Measurements from ENCODE around the gene RABGAP1L.

The RABGAP1L gene

GRCh38 chr1:174726167-174726879, 567.0 kb downstream of the RABGAP1L start:
- H3K4me3 ChIP-seq (ENCODE audit: low read length): no peak overlapping the region
- DNase-seq (ENCODE audit: low read depth): peak; percentile 7
- peak; percentile 50 for TF ChIP-seq CTCF (conservative IDR thresholded peaks at IDR 0.05; ENCODE audit: low read depth, low read length)

GRCh38 chr1:174726880-174727585, 567.7 kb downstream of the RABGAP1L start:
- DNase-seq (ENCODE audit: low read depth): no peak
- no peak overlapping the region for H3K4me3 ChIP-seq (ENCODE audit: low read length)
- TF ChIP-seq CTCF (conservative IDR thresholded peaks at IDR 0.05; ENCODE audit: low read depth, low read length): no peak

- no peak for TF ChIP-seq CTCF (conservative IDR thresholded peaks at IDR 0.05; ENCODE audit: low read depth, low read length)
- no peak for DNase-seq (ENCODE audit: low read depth)
- no peak overlapping the region for H3K4me3 ChIP-seq (ENCODE audit: low read length)
These were observed 575.0 kb downstream of the RABGAP1L start for GRCh38 chr1:174734270-174734669.

- no peak overlapping the region for H3K4me3 ChIP-seq (ENCODE audit: low read length)
- TF ChIP-seq CTCF (conservative IDR thresholded peaks at IDR 0.05; ENCODE audit: low read depth, low read length): no peak
- DNase-seq (ENCODE audit: low read depth): no peak
These were observed 577.5 kb downstream of the RABGAP1L start for GRCh38 chr1:174736831-174737230.

GRCh38 chr1:174740249-174740968, 581.1 kb downstream of the RABGAP1L start:
- TF ChIP-seq CTCF (conservative IDR thresholded peaks at IDR 0.05; ENCODE audit: low read depth, low read length): no peak
- H3K4me3 ChIP-seq (ENCODE audit: low read length): no peak overlapping the region
- no peak for DNase-seq (ENCODE audit: low read depth)

GRCh38 chr1:174742805-174743653, 583.7 kb downstream of the RABGAP1L start:
- TF ChIP-seq CTCF (conservative IDR thresholded peaks at IDR 0.05; ENCODE audit: low read depth, low read length): no peak
- DNase-seq (ENCODE audit: low read depth): no peak
- H3K4me3 ChIP-seq (ENCODE audit: low read length): no peak overlapping the region

All from retinal pigment epithelial cell (primary cell).